Caco-2 (cell line): Measurements from ENCODE around the gene TP53RK. TPM values are rescaled to one million over a fixed set of nuclear protein-coding genes. Genes with fewer than 3 reads are reported as not detected.

Source experiments
- BruUV-seq: library from RNA; stranded (reverse); fragments of 400-500 nt; replicated peaks from 2 replicates; lab custom pipeline; 2021; lab: Mats Ljungman, UMichigan
- CTCF ChIA-PET: fragments of 300-600 bp; sonication (Branson Sonifier 250); formaldehyde crosslinking; loops from one replicate; lab custom pipeline; 2022; ENCODE audit warnings: antibody characterized with exemption; lab: Charles Lee
- POLR2A ChIA-PET: fragments of 300-600 bp; sonication (Branson Sonifier 250); formaldehyde crosslinking; loops from one replicate; lab custom pipeline; 2022; ENCODE audit warnings: antibody characterized with exemption; lab: Charles Lee
- DNase-seq, 2 experiments: peaks; one replicate each; pipeline versions ENCODE4 v3.0.0 to v3.0.0-alpha.2; 2020 to 2022
- H3K27me3 ChIP-seq: replicated peaks from 2 replicates; pipeline ENCODE4 v1.6.0; 2011; ENCODE audit warnings: low read length; ENCODE audit not compliant: control insufficient read depth, insufficient read depth
- H3K36me3 ChIP-seq: 2 replicates; pipeline ENCODE4 v1.5.1; 2011; ENCODE audit warnings: low read length; ENCODE audit not compliant: control insufficient read depth, insufficient read depth
- H3K4me1 ChIP-seq: fragments of 250-450 bp; sonication (Bioruptor Pico); 2 replicates; pipeline ENCODE4 v1.5.1; 2020; ENCODE audit warnings: mild to moderate bottlenecking
- H3K4me3 ChIP-seq: 2 replicates; pipeline ENCODE4 v1.5.1; 2011; ENCODE audit warnings: low read depth, mild to moderate bottlenecking, control low read depth, low read length
- H3K9me3 ChIP-seq: fragments of 250-450 bp; sonication (Bioruptor Pico); 2 replicates; pipeline ENCODE4 v1.5.1; 2020; ENCODE audit warnings: mild to moderate bottlenecking, moderate library complexity
- H3K27ac Mint-ChIP-seq: one replicate; pipeline ENCODE4 v1.8.0; 2022; ENCODE audit warnings: mixed read lengths; ENCODE audit not compliant: unreplicated experiment
- H3K27me3 Mint-ChIP-seq: one replicate; pipeline ENCODE4 v1.8.0; 2022; ENCODE audit warnings: mixed read lengths; ENCODE audit not compliant: insufficient read depth, unreplicated experiment
- H3K36me3 Mint-ChIP-seq: one replicate; pipeline ENCODE4 v1.8.0; 2022; ENCODE audit warnings: mild to moderate bottlenecking, mixed read lengths; ENCODE audit not compliant: insufficient read depth, unreplicated experiment
- H3K4me1 Mint-ChIP-seq: one replicate; pipeline ENCODE4 v1.8.0; 2022; ENCODE audit warnings: low read depth, mixed read lengths; ENCODE audit not compliant: unreplicated experiment
- H3K4me3 Mint-ChIP-seq: one replicate; pipeline ENCODE4 v1.8.0; 2022; ENCODE audit warnings: mild to moderate bottlenecking, moderate library complexity, mixed read lengths; ENCODE audit not compliant: unreplicated experiment
- H3K9me3 Mint-ChIP-seq: one replicate; pipeline ENCODE4 v1.8.0; 2022; ENCODE audit warnings: mixed read lengths; ENCODE audit not compliant: unreplicated experiment
- CTCF ChIP-seq, 2 experiments: fragments of 200-600 bp in 1 of 2; IDR thresholded peaks; 1 replicate in 1 of 2; 2 replicates in 1 of 2; pipeline versions ENCODE4 v1.5.1 to v1.8.0; 2011 to 2022; ENCODE audit warnings: antibody characterized with exemption in 1 of 2, control low read depth in 1 of 2, inconsistent platforms in 1 of 2, low read depth in 1 of 2, low read length in 1 of 2, mild to moderate bottlenecking in 1 of 2, moderate library complexity in 1 of 2; ENCODE audit not compliant: insufficient read depth in 1 of 2, severe bottlenecking in 1 of 2, unreplicated experiment in 1 of 2
- intact Hi-C: fragments of 100-400 bp; cut with micrococcal nuclease; formaldehyde crosslinking; loops from one replicate; pipeline ENCODE4 v1.10.0; 2022; ENCODE audit not compliant: unreplicated experiment
- total RNA-seq: library from RNA; stranded (reverse); gene quantifications from 2 replicates; pipeline ENCODE4 v1.2.3, GENCODE V29; 2022

Gene TP53RK
- total RNA-seq, 1 experiment from 2014 or later: 22.7 TPM

- H3K36me3 Mint-ChIP-seq: no peaks in the 10 kb centered on the region
- no peak for DNase-seq
- peaks cover 14% of the 10 kb centered on the region for H3K27me3 Mint-ChIP-seq
- Histone ChIP-seq H3K9me3 (peaks cover 5% of the 10 kb centered on the region; the same call in 1 of the 2 replicates), H3K4me1 (no peaks in the 10 kb centered on the region), H3K27me3 (no peaks in the 10 kb centered on the region), H3K4me3 (no peak overlapping the region), H3K36me3 (no peaks in the 10 kb centered on the region)
- no TSS peak for BruUV-seq
- no peak overlapping the region for H3K4me3 Mint-ChIP-seq
- H3K27ac Mint-ChIP-seq: no peak overlapping the region
- POLR2A ChIA-PET: no interaction called here
- H3K4me1 Mint-ChIP-seq: no peaks in the 10 kb centered on the region
- no peak for TF ChIP-seq CTCF (IDR thresholded peaks at IDR 0.05; ENCODE audit: insufficient read depth in 1 of 2, low read depth in 1 of 2, low read length in 1 of 2, severe bottlenecking in 1 of 2, unreplicated experiment in 1 of 2)
- intact Hi-C loops: no loop called here
- peaks cover 41% of the 10 kb centered on the region for H3K9me3 Mint-ChIP-seq
- CTCF ChIA-PET: interaction anchor here (0.7 kb wide), 1 partner anchor 644 kb away, joined by 3 read pairs; no protein-coding TSS in a partner anchor
Measured at GRCh38 chr20:46657618-46658017, 31.6 kb downstream of the TP53RK start.

- Histone ChIP-seq H3K4me3 (no peak overlapping the region), H3K9me3 (peaks cover 5% of the 10 kb centered on the region; the same call in 1 of the 2 replicates), H3K36me3 (no peaks in the 10 kb centered on the region), H3K27me3 (no peaks in the 10 kb centered on the region), H3K4me1 (no peaks in the 10 kb centered on the region)
- Mint-ChIP-seq H3K4me1 (no peaks in the 10 kb centered on the region), H3K27me3 (peaks cover 14% of the 10 kb centered on the region), H3K27ac (no peak overlapping the region), H3K4me3 (no peak overlapping the region), H3K36me3 (no peaks in the 10 kb centered on the region), H3K9me3 (peaks cover 41% of the 10 kb centered on the region)
- DNase-seq: no peak
- CTCF ChIA-PET: interaction anchor here (0.7 kb wide), 1 partner anchor 643 kb away, joined by 3 read pairs; no protein-coding TSS in a partner anchor
- POLR2A ChIA-PET: no interaction called here
- no TSS peak for BruUV-seq
- TF ChIP-seq CTCF (IDR thresholded peaks at IDR 0.05; ENCODE audit: insufficient read depth in 1 of 2, low read depth in 1 of 2, low read length in 1 of 2, severe bottlenecking in 1 of 2, unreplicated experiment in 1 of 2): no peak
- intact Hi-C loops: no loop called here
Measured at GRCh38 chr20:46657137-46657536, 32.1 kb downstream of the TP53RK start.

- H3K9me3 ChIP-seq: peaks cover 3% of the 10 kb centered on the region; the same call in 1 of the 2 replicates
- TF ChIP-seq CTCF (IDR thresholded peaks at IDR 0.05; ENCODE audit: insufficient read depth in 1 of 2, low read depth in 1 of 2, low read length in 1 of 2, severe bottlenecking in 1 of 2, unreplicated experiment in 1 of 2): no peak
- H3K36me3 ChIP-seq: no peaks in the 10 kb centered on the region
- no TSS peak for BruUV-seq
- Mint-ChIP-seq H3K4me1 (no peaks in the 10 kb centered on the region), H3K27me3 (peaks cover 14% of the 10 kb centered on the region), H3K9me3 (peaks cover 11% of the 10 kb centered on the region), H3K36me3 (no peaks in the 10 kb centered on the region), H3K27ac (no peak overlapping the region), H3K4me3 (no peak overlapping the region)
- ChIA-PET CTCF (interaction anchor here (0.5 kb wide), 1 partner anchor 25 kb away, joined by 4 read pairs; no protein-coding TSS in a partner anchor), POLR2A (no interaction called here)
- intact Hi-C loops: no loop called here
- H3K4me3 ChIP-seq: no peak overlapping the region
- H3K27me3 ChIP-seq: no peaks in the 10 kb centered on the region
- DNase-seq: no peak
- H3K4me1 ChIP-seq: no peaks in the 10 kb centered on the region
Measured at GRCh38 chr20:46652699-46653098, 36.5 kb downstream of the TP53RK start.
